ENCODE measurements around the gene C2CD2.

C2CD2 gene

DNA sequence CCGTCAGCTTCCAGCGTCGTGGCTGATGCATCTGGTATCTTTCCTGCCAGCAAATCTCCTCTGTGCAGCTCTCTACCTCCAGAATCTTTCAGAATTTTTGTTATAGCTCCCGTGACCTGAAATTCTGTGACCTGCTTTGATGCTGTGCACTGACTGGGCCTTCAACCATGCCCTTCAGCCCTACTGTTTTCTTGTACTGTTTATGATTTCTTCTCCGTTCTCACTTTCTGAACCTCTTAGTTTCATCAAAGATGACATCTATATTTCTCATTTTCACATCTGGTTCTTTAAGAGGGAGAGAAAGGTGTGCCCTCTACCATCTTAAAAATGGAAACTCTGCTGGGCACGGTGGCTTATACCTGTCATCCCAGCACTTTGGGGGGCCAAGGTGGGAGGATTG, 80.4 kb downstream of the C2CD2 start:
- Histone ChIP-seq H3K9me3 (ENCODE audit: insufficient read depth, low read length) (no peaks in the 10 kb centered on the region), H2AFZ (ENCODE audit: low read depth, low read length) (no peak overlapping the region), H3K4me2 (ENCODE audit: low read length) (no peak overlapping the region), H3K36me3 (replicated peaks; ENCODE audit: low read depth, low read length) (no peaks in the 10 kb centered on the region), H3K27me3 (ENCODE audit: low read depth, low read length) (no peaks in the 10 kb centered on the region), H4K20me1 (ENCODE audit: insufficient read depth, low read length) (0 out of 2 replicates have a peak, but pooled peaks cover 2% of the 10 kb centered on the region), H3K9ac (ENCODE audit: low read length) (no peak overlapping the region), H3K79me2 (ENCODE audit: low read length) (peaks cover 36% of the 10 kb centered on the region), H3K27ac (ENCODE audit: low read length) (no peak overlapping the region), H3K4me1 (ENCODE audit: low read length) (peaks cover 39% of the 10 kb centered on the region), H3K4me3 (ENCODE audit: low read length) (no peak overlapping the region)
- TF ChIP-seq, protein P1, sequence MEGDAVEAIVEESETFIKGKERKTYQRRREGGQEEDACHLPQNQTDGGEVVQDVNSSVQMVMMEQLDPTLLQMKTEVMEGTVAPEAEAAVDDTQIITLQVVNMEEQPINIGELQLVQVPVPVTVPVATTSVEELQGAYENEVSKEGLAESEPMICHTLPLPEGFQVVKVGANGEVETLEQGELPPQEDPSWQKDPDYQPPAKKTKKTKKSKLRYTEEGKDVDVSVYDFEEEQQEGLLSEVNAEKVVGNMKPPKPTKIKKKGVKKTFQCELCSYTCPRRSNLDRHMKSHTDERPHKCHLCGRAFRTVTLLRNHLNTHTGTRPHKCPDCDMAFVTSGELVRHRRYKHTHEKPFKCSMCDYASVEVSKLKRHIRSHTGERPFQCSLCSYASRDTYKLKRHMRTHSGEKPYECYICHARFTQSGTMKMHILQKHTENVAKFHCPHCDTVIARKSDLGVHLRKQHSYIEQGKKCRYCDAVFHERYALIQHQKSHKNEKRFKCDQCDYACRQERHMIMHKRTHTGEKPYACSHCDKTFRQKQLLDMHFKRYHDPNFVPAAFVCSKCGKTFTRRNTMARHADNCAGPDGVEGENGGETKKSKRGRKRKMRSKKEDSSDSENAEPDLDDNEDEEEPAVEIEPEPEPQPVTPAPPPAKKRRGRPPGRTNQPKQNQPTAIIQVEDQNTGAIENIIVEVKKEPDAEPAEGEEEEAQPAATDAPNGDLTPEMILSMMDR (IDR thresholded peaks at IDR 0.05; ENCODE audit: low read depth, low read length), result no peak
- TF ChIP-seq EZH2phosphoT487 (IDR thresholded peaks at IDR 0.05; ENCODE audit: low read depth), result no peak

DNA sequence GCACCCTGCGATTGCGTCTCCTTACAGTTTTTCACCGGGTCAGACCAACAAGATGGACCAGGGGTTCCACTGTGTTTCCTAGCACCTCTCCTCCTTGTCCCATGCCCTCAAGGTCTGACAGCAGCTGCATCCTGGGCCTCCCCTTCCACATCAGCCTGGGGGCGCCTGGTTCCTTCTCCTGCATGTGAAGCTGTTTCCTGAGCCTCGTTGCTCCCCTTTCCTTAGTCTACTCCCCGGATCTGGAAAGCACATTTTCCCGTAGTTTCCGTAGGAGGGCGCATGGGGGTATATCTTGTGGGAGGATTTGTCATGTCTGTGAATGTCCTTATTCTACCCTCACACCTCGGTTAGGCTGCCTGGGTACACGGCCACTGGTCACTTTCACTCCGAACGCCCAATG, 80.8 kb downstream of the C2CD2 start:
- Histone ChIP-seq H3K4me2 (ENCODE audit: low read length) (no peak overlapping the region), H3K4me1 (ENCODE audit: low read length) (peaks cover 43% of the 10 kb centered on the region), H2AFZ (ENCODE audit: low read depth, low read length) (no peak overlapping the region), H3K4me3 (ENCODE audit: low read length) (no peak overlapping the region), H3K27ac (ENCODE audit: low read length) (no peak overlapping the region), H3K9me3 (ENCODE audit: insufficient read depth, low read length) (no peaks in the 10 kb centered on the region), H4K20me1 (ENCODE audit: insufficient read depth, low read length) (0 out of 2 replicates have a peak, but pooled peaks cover 2% of the 10 kb centered on the region), H3K79me2 (ENCODE audit: low read length) (peaks cover 32% of the 10 kb centered on the region), H3K9ac (ENCODE audit: low read length) (no peak overlapping the region), H3K27me3 (ENCODE audit: low read depth, low read length) (no peaks in the 10 kb centered on the region), H3K36me3 (replicated peaks; ENCODE audit: low read depth, low read length) (no peaks in the 10 kb centered on the region)
- no peak for TF ChIP-seq EZH2phosphoT487 (IDR thresholded peaks at IDR 0.05; ENCODE audit: low read depth)
- TF ChIP-seq, protein P1 (IDR thresholded peaks at IDR 0.05; ENCODE audit: low read depth, low read length), result no peak

DNA sequence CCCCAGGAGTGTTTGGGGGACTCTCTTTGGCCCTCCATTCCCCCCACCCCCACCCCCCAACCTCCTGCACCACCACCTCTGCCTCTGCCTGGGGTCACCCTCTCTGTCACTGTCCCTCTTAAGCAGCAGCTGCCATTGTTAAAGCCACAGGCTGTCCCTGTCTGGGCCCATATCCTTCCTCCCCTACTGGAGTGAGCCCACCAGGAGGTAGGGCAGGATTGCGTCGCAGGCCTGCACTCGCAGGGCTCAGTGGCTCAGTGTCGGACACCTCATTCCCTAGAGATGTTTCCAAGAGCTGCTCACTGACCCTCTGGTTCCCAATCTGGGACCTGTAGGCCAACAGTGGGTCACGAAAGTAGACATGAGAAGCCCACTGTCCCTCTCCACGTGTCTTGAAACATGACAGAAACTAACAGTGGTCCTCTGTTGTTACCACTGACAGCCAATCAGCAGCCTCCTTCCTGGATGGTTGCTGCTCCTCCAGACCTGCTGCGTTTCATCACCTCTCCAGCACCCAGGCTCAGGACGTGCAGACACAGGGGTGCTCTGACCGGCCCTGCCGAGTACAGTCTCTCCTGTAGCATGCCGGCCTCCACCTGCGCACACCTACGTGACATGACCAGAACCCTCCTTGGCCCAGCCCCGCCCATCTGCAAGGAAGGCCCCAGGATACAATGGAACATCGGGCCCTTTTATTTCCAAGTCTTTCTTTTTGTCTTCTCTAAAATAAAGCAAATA, 82.4 kb downstream of the C2CD2 start:
- Histone ChIP-seq H2AFZ (ENCODE audit: low read depth, low read length) (no peak overlapping the region), H3K27me3 (ENCODE audit: low read depth, low read length) (no peaks in the 10 kb centered on the region), H3K9me3 (ENCODE audit: insufficient read depth, low read length) (no peaks in the 10 kb centered on the region; the same call in 1 of the 2 replicates), H3K4me2 (ENCODE audit: low read length) (no peak overlapping the region), H3K9ac (ENCODE audit: low read length) (no peak overlapping the region), H3K79me2 (ENCODE audit: low read length) (peaks cover 19% of the 10 kb centered on the region), H4K20me1 (ENCODE audit: insufficient read depth, low read length) (0 out of 2 replicates have a peak, but pooled peaks cover 2% of the 10 kb centered on the region), H3K27ac (ENCODE audit: low read length) (no peak overlapping the region), H3K36me3 (replicated peaks; ENCODE audit: low read depth, low read length) (no peaks in the 10 kb centered on the region), H3K4me1 (ENCODE audit: low read length) (peaks cover 46% of the 10 kb centered on the region), H3K4me3 (ENCODE audit: low read length) (no peak overlapping the region)
- TF ChIP-seq EZH2phosphoT487 (IDR thresholded peaks at IDR 0.05; ENCODE audit: low read depth), result no peak
- TF ChIP-seq, protein P1 (IDR thresholded peaks at IDR 0.05; ENCODE audit: low read depth, low read length), result no peak

DNA sequence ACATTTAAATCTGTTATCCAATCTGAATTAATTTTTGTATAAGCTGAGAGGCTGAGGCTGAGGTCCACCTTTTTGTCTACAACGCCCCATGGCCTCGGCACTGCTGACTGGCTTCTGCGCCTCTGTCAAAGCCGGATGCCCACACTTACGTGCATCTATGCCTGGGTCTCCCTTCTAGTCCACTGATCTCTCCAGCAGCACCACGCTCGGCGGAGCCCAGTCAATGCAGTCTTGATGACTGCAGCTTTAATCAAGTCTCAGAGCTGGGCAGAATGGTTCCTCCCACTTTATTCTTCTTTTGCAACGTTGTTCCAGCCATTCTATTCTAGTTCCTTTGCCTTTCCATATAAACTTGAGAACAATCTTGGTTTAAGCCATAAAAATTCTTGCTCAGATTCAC, 84.0 kb downstream of the C2CD2 start:
- TF ChIP-seq, protein P1 (IDR thresholded peaks at IDR 0.05; ENCODE audit: low read depth, low read length), result no peak
- TF ChIP-seq EZH2phosphoT487 (IDR thresholded peaks at IDR 0.05; ENCODE audit: low read depth), result no peak
- Histone ChIP-seq H3K4me1 (ENCODE audit: low read length) (peaks cover 63% of the 10 kb centered on the region), H4K20me1 (ENCODE audit: insufficient read depth, low read length) (no peaks in the 10 kb centered on the region), H3K27ac (ENCODE audit: low read length) (no peak overlapping the region), H3K9ac (ENCODE audit: low read length) (no peak overlapping the region), H3K9me3 (ENCODE audit: insufficient read depth, low read length) (no peaks in the 10 kb centered on the region; the same call in 1 of the 2 replicates), H3K36me3 (replicated peaks; ENCODE audit: low read depth, low read length) (no peaks in the 10 kb centered on the region), H2AFZ (ENCODE audit: low read depth, low read length) (no peak overlapping the region), H3K27me3 (ENCODE audit: low read depth, low read length) (no peaks in the 10 kb centered on the region), H3K79me2 (ENCODE audit: low read length) (peaks cover 11% of the 10 kb centered on the region), H3K4me2 (ENCODE audit: low read length) (no peak overlapping the region), H3K4me3 (ENCODE audit: low read length) (no peak overlapping the region)
